Measurements from ENCODE around the gene TLDC2.

TLDC2 gene

GRCh38 chr20:36883977-36884535 lies 8.1 kb downstream of the TLDC2 start:
- H3K27ac ChIP-seq, result no peak overlapping the region
- TF ChIP-seq ZFX (IDR thresholded peaks at IDR 0.05; ENCODE audit: borderline replicate concordance) (no peak), CTCF (IDR thresholded peaks at IDR 0.05) (no peak)

GRCh38 chr20:36885356-36885755 lies 9.4 kb downstream of the TLDC2 start:
- TF ChIP-seq CTCF (IDR thresholded peaks at IDR 0.05) (peak; percentile 31), ZFX (IDR thresholded peaks at IDR 0.05; ENCODE audit: borderline replicate concordance) (no peak)
- no peak overlapping the region for H3K27ac ChIP-seq

DNA sequence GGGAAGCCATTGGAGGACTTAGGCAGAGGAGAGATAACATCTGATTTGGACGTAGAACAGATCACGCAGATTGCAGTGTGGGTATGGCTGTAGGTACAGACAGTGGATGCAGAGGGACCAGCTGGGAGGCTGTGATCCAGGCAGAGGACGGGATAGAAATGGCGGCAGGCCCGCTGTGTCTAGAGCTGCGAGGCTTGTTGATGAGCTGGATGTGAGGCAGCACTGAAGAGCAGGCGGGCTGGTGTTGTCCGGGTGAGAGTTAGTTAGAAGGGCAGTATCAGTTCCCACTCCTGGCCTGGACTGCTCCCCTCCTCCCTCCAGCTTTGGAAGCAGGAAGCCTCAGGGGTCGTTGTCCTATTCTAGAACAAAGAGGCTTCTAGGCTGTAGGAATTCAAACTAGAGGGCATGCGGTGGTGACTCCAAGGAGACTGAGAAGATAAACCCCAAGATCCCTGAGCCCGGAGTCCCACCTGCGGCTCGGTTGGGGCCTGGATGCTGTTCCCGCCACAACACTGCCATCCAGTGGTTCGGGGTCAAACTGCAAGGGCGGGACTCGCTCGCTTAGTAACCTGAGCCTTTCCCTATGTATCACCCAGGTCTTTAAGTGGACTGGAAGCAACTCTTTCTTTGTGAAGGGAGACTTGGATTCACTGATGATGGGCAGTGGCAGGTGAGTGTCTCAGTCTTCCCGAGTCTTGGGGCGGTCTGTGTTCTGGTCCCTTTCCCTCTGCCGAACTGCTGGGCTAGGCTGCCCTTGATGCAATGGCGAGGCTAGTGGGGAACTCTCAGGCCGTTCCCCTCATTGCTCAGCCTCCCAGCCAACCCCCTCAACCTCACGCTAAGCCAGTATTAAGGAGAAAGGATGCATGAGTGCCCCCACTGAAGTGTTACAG lies 11.2 kb downstream of the TLDC2 start:
- 0 out of 2 replicates have a peak overlapping the region, but pooled peaks have one; percentile 12 for H3K27ac ChIP-seq
- TF ChIP-seq ZFX (IDR thresholded peaks at IDR 0.05; ENCODE audit: borderline replicate concordance), result no peak
- TF ChIP-seq CTCF (IDR thresholded peaks at IDR 0.05), result peak; percentile 94

- no peak for TF ChIP-seq ZFX (IDR thresholded peaks at IDR 0.05; ENCODE audit: borderline replicate concordance)
- TF ChIP-seq CTCF (IDR thresholded peaks at IDR 0.05), result no peak
Measured at GRCh38 chr20:36887752-36888090, 11.8 kb downstream of the TLDC2 start.

GRCh38 chr20:36888880-36889516 lies 13.1 kb downstream of the TLDC2 start:
- TF ChIP-seq ZFX (IDR thresholded peaks at IDR 0.05; ENCODE audit: borderline replicate concordance) (no peak), CTCF (IDR thresholded peaks at IDR 0.05) (no peak)
- H3K27ac ChIP-seq, result no peak overlapping the region

More at GRCh38 chr20:36887752-36888090, 11.8 kb downstream of the TLDC2 start:
- H3K27ac ChIP-seq, result no peak overlapping the region

DNA sequence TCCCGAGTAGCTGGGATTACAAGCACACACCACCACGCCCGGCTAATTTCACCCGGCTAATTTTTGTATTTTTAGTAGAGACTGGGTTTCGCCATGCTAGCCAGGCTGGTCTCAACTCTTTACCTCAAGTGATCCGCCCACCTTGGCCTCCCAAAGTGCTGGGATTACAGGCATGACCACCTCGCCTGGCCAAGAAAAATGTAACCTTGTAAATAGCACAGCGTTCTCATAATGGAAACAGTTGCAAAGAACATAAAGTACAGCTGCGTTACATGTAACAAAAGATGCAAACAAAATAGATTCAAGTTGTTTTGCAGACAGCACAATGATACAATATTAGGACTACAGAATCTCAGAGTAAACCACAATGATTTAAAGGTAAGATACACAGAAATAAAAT lies 14.6 kb downstream of the TLDC2 start:
- TF ChIP-seq ZFX (IDR thresholded peaks at IDR 0.05; ENCODE audit: borderline replicate concordance) (no peak), CTCF (IDR thresholded peaks at IDR 0.05) (no peak)
- no peak overlapping the region for H3K27ac ChIP-seq

DNA sequence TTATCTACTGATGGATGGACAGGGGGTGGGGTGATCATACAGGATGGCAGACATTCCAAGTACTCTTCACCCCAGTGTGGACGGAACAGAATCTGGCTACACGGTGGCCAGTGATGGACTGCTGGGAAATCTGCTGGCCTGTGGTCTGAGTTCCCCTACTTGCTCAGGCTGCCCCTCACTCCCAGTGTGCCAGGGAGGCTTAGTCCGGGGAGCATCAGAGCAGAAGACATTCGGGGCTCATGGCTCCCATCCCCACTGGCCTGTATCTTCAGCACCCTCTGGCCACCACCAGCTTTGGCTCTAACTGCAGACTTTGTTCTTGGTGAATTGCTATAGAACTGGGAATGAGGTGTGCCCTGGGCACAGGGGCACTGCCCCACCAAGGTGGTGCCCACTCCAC lies 15.3 kb downstream of the TLDC2 start:
- TF ChIP-seq ZFX (IDR thresholded peaks at IDR 0.05; ENCODE audit: borderline replicate concordance) (no peak), CTCF (IDR thresholded peaks at IDR 0.05) (no peak)
- no peak overlapping the region for H3K27ac ChIP-seq
